ENCODE data around the gene WNK2.
"Not testable (repeated sequence)": the region's sequence is repeated elsewhere in the genome, so short reads cannot be mapped to it uniquely, and the experiment has no call there.

Gene WNK2

DNA sequence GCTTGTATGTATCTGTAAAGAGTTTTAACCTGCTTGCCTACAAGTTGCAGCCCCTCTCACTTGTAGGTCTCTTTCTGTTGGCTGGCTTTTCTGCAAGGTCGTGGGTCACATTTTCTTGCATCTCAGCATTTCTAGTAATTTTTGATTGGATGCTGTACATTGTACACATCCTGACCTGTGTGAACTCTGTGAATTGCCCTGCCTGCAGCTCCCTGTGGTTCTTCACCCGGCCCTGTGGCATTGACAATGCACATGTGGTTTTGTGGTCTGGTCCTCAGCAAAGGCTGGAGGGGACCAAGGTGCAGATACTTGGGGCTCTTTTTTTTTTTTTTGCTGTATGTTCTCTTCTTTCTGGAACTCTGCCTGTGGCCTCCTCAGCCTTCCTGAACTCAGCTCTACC, 53.6 kb downstream of the WNK2 start:
- DNase-seq (ENCODE audit: low spot score): no peak

DNA sequence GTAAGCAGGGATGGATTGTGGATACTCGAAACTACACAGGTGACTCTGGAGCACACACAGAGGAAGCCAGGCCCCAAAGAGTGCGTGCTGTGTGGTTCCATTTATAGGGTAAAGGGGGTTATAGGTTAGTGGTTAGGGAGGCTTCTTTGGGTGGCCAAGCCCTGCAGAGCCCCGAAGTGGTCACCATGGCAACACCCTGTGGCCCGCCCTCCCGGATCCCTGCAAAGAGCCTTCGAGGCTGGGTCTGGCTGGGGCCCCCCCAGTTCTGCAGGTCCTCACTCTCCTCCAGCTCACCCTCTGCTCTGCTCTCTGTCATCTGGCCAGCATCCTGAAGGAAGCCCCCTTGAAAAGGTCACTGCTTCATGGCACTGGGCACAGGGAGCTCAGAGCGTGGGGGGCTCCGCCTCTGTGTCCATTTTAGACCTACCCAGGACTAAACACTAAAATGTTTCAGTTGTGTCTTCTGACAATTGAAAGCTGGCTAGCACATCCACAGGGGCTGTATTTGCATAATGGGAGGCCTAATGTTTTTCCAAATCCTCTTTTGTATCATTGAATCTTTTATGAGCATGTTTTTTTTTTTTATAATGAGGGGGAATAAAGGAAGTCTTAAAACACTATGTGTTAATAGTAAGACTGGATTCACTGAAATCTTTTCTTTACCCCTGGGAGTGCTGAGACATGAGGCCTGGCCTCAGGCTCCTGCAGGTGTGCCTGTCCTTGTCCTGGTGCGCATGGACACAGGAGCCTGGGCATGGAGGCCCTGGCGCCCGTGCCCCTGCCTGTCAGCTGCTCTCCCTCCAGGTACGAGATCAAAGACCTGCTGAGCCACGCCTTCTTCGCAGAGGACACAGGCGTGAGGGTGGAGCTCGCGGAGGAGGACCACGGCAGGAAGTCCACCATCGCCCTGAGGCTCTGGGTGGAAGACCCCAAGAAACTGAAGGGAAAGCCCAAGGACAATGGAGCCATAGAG, 55.3 kb downstream of the WNK2 start:
- DNase-seq (ENCODE audit: low spot score): no peak

DNA sequence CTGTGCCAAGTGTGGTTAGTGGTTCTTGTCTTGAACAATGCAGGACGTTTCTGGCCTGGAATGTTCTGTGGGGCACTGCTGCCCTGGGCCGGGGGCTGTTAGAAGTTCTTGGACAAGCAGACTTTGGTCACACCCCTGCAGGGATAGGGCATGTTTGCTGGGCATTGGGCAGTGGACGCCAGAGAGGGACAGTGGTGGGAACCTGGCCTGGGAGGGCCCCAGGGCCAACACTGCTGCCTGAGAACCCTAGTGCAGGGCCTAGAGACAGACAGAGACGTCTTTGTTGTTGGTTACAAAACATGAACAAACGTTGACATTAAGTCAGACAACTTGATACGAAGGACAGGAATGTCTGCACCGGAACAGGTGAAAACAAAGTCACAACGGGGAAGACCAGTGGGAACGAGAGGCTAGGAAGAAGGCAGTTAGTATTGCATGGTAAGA, 57.0 kb downstream of the WNK2 start:
- no peak for DNase-seq (ENCODE audit: low spot score)

DNA sequence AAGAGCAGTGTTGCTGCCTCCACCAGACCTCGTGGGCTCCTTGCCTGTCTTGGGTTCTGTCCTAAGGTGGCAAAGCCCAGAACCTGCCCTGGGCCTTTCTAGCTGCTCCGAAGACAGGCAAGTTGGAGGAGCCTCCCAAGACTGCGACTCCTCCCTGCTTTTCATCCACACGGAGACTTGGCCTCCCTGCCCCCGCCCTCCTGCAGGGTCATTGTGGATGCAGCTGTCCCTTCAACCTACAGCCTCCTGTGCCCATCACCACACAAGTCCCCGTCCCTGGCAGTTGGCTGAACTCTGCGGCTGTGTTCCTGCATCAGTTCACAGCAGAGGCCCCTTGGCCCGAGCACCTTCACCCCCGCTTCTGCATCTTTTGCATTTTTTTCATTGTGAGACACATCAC, 59.2 kb downstream of the WNK2 start:
- DNase-seq (ENCODE audit: low spot score): no peak

DNA sequence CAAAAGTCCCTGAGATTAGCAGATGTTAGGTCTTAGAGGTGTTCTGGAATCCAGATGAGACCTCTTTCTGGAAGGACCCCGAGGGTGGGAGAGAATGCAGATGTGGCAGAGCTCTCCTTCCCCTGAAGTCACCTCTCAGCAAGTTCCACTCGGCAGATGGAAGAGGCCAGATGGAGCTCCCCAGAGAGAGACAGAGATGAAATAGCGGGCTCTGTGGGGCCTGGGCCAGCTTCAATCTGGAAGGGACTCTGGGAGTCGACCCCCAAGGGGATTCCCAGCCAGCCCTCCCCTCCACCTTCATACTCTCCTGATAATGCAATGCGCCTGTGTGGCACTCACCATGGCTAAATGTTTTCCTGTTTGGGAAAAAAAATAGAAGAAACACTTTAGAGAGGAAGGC, 60.2 kb downstream of the WNK2 start:
- DNase-seq (ENCODE audit: low spot score): no peak

DNA sequence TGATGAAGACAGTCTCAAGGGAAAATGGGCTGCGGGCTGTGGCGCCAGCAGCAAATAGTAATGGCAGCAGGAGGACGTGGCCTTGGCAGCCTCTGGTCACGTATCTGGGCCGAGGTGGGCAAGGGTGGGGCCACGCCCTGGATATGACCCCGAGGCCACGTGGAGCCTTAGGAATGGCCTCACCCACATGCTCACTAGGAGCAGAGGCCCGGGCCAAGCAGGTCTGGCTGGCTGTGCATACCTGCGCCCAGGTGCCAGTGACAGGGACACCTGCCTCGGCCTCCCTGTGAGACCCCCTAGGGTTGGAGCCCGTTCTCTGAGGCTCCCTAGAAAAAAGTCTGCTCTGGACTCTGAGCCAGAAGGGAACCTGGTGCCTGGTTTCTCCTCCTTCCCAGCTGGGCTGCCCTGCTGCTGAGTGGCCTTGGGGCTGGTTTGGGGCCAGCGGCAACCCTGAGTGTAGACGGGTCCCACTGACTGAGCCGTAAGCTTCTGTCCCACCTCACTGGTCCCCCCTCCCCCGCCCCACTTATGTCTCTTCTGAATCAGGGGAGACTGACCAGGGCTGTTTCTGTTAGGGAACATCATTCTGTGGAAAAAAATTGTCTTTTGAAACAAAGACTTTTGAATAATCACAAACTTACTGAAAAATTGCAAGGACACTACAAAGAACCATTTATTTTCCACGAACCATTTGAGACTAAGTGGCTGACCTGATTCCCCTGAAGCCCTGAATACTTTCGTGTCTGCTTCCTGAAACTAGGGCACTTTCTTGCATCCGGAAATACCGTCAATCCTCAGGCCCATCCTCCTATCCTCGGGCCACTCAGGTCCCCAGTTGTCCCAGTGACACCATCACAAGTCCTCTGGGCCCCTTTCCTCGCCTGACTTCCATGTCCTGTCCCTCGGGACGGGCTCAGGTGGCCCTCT, 60.8 kb downstream of the WNK2 start:
- no peak for DNase-seq (ENCODE audit: low spot score)

DNA sequence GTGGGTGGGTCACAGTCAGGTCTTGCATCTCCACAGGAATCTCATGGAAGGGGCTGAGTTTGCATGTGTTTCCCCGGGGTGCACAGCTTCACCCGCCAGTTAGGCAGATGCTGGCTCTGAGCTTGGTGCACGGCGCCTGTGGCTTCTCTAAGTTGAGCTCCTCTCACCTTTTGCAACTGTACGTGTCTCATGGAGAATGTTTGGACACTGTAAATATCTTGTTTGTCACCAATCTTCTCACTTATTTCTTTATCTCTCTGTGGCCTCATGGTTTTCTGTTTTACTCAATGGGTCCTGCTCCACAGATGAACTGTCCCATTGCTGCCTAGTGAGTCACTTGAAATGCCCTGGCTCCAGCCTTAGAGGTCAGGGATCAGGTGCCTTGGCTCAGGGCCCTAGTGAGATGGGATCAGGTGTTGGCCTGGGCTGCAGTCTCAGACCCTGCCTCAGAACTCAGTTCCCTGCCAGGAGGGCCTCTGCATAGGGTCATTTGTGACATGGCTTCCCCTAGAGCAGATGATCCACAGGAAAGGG, 61.6 kb downstream of the WNK2 start:
- DNase-seq (ENCODE audit: low spot score): no peak

DNA sequence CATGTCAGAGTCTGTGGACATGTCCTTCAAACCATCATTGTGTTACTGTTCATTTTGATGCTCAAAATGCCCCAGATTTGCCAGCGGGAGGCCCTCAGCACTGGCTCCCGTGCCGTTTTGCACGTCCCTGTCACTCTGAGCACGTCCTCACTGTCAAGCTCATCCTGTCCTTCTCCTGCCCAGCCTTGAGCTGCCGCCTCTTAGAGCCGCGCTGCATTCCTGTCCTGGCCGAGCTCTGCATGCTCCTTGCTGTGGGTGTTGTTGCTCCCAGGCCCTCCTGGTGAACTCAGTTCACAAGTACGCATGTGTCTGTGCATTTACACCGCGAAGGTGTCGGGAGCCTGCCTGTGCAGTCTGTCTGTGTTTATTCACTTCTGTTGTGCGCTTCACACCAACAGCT, 62.2 kb downstream of the WNK2 start:
- no peak for DNase-seq (ENCODE audit: low spot score)

DNA sequence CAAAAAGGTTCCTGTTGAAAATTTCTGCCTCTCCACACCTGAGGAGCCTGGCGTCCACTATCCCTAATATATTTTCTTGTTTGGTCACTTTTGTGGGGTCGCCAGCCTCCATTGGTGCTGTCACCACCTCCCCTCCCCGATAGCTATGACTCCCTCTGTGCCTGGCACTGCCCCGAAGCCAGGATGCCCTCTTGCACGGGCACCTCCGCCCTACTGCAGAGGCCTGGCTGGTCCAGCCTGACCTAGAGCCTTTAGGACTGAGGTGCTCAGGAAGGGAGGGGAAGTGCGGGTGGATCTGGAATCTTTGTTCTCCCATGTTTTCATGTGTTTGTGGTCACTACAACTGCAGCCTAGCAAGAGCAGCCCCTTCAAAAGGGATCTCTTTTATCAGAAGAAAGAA, 62.6 kb downstream of the WNK2 start:
- DNase-seq (ENCODE audit: low spot score): no peak

DNA sequence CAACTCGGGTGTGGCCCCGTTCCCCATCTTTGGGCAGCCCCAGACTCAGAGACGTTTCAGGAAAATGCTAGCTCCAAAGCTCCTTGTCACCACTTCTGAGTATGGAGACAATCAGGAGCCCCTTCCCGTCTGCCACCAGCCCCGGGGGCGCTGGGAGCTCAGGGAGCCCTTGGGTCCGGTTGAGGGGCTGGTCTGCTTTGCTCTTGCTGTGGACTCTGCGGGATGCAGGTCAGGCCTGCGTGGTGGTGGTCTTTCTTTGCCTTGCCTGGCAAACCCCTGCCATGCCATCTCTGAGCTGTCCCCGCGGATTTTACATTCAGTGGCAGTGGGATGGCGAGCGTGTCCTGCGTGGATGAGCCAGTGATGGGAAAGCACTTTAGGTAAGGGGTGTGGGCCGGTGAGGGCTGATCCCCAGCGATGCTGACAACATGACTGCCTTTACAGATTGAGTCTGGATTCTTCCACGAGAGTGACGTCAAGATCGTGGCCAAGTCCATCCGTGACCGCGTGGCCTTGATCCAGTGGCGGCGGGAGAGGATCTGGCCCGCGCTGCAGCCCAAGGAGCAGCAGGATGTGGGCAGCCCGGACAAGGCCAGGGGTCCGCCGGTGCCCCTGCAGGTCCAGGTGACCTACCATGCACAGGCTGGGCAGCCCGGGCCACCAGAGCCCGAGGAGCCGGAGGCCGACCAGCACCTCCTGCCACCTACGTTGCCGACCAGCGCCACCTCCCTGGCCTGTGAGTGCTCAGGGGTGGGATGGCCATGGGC, 63.3 kb downstream of the WNK2 start:
- DNase-seq (ENCODE audit: low spot score): no peak

DNA sequence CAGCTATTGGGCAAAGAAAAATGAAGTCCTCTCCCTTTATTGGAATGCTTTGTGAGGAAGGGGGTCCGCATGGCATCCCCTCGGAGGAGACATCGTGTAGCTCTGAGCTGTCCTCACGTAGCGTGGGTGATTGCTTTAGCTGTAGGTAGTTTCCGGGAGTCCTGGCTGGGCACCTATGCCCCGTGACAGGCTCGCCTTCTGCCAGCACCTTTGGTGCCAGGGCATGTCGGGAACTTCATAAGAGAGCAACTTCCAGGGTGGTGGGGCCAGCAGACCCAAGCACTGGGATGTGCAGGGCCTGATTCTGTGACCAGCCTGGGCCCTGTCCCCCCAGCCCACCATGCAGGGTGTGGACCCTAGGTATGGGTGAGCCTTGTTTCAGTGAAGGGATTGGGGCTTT, 64.0 kb downstream of the WNK2 start:
- DNase-seq (ENCODE audit: low spot score): no peak

DNA sequence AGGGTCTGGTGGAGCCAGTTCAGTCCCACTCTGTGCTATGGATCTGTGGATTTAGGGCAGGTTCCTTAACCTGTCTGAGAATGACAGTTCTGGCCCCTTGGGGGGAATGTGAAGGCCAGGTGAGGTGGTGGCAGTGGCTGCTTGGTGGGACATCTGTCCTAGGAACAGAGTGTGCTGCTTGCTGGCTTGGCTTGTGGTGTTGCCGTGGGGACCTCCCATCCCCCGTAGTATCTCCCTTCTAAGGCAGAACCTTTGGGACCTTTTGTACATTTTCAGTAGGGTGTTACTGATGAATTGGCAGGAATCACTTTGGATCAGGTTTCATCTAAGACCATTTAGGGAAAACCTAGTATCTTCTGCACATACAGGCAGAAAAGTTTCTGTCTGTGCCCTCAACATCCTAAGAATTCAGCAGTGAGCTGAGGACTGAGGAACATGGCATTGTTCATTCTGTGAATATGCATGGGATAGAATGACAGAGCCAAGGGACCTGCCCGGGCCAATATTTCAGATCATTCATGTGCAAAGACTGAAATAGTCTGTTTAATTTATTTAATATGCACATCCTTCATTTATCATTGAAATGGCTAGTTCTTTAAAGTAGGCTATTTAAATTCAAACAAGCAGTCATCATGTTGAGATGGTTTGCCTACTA, 64.6 kb downstream of the WNK2 start:
- DNase-seq (ENCODE audit: low spot score): no peak

DNA sequence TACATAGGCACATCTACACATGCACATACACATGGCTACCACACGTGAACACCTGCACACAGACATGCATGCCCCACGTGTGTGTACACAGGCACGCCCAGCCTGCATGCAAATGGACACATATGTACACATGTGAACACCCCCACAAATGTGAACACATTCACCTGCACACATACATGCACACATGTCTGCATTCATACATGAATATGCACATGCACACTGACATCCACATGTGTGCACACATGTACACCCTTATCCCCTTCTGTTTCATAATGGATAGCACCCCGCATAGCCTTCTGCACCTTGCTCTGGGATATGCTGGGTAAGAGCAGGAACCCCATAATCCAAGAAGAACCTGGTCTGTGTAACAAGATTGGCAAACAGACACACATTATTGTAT, 66.2 kb downstream of the WNK2 start:
- DNase-seq (ENCODE audit: low spot score): no peak

DNA sequence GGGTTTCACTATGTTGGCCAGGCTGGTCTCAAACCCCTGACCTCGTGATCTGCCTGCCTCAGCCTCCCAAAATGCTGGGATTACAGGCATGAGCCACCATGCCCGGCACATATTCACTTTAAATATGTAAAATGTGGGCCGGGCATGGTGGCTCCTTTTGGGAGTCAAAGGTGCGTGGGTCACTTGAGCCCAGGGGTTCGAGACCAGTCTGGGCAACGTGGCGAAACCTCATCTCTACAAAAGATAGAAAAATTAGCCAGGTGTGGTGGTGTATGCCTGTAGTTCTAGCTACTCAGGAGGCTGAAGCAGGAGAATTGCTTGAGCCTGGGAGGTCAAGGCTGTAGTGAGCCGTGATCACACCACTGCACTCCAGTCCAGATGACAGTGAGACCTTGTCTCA, 67.4 kb downstream of the WNK2 start:
- not testable (repeated sequence) for DNase-seq (ENCODE audit: low spot score)

DNA sequence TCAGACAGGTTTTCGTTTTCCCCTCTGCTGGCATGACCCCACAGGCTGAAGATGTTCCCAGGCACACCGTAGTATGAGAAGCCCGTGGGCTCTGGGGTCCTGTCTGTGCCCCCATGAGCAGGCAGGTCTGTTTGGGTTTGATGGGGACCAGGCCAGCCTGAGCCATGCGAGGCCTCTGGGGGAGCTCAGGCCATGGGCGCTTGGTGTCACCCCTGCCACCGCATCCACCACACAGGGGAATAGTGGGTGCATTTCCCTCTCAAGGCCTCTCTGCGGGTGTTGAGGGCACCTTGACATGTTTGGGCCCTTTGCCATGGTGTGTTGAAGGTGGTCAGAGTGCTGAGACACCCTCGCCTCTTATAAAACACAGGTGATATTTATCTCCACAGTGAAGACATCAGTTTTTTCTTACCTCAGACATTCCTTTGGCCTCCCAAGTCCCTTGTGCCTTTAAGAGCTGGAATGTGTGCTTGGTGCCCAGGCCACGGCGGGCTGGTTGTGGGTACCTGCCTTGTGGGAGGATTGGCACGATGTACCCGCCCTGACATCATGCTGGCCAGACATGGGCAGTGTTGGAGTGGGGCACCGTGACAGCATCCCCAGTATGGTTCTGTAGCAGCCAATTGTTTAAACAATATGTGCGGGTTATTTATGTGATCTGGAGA, 68.3 kb downstream of the WNK2 start:
- DNase-seq (ENCODE audit: low spot score): no peak

DNA sequence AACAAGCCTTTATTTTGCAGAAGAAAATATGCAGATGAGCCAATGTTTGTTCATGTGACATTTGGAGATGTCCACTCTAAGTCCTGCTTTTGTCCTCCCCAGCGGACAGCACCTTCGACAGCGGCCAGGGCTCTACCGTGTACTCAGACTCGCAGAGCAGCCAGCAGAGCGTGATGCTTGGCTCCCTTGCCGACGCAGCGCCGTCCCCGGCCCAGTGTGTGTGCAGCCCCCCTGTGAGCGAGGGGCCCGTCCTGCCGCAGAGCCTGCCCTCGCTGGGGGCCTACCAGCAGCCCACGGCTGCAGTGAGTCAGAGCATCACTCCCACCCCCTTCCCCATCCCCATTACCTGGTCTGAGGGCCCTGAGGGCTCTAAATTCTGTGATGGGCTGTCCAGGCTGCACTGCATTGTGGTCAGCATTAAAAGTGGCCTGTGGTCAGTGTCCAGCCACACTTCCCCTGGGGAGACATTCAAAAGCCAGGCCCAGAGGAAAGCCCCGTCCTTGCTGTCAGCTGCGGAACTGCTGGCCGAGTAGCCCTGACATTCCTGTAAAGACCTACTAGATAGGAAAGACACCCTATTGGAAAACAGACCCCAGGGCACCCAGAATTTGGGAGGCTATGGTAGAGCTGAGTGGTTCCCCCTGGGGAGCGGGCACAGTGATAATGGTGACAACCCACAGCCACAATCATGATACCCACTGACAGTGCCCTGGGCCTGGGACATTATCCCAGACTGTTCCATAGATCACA, 69.0 kb downstream of the WNK2 start:
- DNase-seq (ENCODE audit: low spot score): no peak

DNA sequence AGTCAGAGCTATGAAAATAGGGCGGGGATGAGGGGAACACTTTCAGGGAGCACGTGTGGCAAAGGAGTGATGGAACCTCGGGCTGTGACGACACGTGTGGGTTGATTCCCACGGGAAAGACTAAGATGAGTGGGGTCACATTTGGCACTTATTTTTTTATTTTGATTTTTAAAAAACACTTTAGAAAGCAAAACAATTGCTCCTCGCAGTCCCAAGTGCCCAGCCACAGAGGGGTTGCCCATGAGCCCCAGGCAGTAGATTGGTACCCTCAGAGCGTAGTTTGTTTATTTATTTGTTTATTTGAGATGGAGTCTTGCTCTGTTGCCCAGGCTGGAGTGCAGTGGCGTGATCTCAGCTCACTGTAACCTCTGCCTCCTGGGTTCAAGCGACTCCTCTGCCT, 69.7 kb downstream of the WNK2 start:
- DNase-seq (ENCODE audit: low spot score): no peak

DNA sequence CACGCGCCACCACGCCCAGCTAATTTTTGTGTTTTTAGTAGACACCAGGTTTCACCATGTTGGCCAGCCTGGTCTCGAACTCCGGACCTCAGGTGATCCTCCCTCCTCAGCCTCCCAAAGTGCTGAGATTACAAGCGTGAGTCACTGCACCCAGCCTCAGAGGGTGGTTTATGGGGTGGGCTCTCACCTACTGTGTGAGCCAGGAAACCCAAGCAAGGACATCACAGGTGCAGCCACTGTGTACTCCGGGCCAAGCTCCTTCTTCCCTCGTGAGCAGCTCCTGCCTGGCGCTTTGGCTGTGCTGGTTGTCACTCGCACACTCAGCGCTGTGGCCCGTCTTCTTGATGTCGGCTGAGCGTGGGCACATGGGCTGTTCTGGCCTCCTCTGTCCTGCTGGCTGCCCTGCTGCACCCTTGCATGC, 70.1 kb downstream of the WNK2 start:
- no peak for DNase-seq (ENCODE audit: low spot score)

DNA sequence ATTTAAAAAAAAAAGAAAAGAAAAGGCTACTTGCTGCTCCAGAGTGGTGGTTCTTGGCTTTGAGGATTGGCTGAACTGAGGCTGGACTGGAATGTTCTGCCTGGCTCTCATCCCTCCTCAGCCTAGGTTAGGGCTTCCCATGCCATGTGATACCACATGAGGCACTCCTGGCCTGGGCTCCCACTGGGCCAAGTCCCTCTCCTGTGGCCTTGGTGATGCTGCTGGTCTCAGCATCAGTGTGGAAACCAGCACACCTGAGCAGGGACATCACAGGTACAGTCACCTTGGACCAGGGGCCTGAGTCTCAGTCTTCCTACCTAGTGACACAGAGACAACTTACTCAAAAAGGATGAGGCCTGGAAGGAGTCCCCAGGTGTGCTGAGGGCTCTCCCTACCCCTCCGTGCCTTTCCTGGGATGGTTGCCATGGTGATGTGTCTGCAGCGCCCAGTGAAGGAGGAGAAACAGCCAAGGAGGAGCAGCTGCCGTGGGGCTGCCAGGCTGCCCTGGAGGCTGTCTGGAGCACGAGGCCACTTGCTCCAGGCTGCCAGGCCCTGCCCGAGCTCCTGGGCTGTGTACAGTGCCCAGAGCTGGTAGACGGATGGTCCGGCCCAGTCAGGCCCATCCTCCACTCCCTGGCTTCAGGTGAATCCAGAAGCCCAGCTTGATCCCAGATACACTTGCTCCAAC, 71.0 kb downstream of the WNK2 start:
- DNase-seq (ENCODE audit: low spot score): no peak

Data from hematopoietic multipotent progenitor cell treated with erythropoietin and hydrocortisone succinate and interleukin-3 and kit ligand, for 15 days (in vitro differentiated cells).